Rectal smooth muscle tissue (tissue), 1 donor: ENCODE data around the gene STARD13.
"Not testable (repeated sequence)": the region's sequence is repeated elsewhere in the genome, so short reads cannot be mapped to it uniquely, and the experiment has no call there.

Source experiments
- H3K27ac ChIP-seq: one replicate; pipeline ENCODE4 v1.7.0; 2013; ENCODE audit warnings: low read depth, low read length, inconsistent platforms
- H3K27me3 ChIP-seq: one replicate; pipeline ENCODE4 v1.7.0; 2013; ENCODE audit warnings: low read length; ENCODE audit not compliant: control insufficient read depth, insufficient read depth
- H3K36me3 ChIP-seq: one replicate; pipeline ENCODE4 v1.7.0; 2013; ENCODE audit warnings: low read length; ENCODE audit not compliant: control insufficient read depth, insufficient read depth
- H3K4me1 ChIP-seq: one replicate; pipeline ENCODE4 v1.7.0; 2013; ENCODE audit warnings: low read length; ENCODE audit not compliant: control insufficient read depth, insufficient read depth
- H3K4me3 ChIP-seq: one replicate; pipeline ENCODE4 v1.7.0; 2013; ENCODE audit warnings: low read length
- H3K9ac ChIP-seq: one replicate; pipeline ENCODE4 v1.7.0; 2013; ENCODE audit warnings: low read length

STARD13 gene

DNA sequence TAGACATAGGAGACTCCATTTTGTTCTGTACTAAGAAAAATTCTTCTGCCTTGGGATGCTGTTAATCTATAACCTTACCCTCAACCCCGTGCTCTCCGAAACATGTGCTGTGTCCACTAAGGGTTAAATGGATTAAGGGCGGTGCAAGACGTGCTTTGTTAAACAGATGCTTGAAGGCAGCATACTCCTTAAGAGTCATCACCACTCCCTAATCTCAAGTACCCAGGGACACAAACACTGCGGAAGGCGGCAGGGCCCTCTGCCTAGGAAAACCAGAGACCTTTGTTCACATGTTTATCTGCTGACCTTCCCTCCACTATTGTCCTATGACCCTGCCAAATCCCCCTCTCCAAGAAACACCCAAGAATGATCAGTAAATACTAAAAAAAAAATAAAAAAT, 43.2 kb downstream of the STARD13 start:
- H3K4me3 ChIP-seq, H3K9ac ChIP-seq, H3K27ac ChIP-seq, H3K27me3 ChIP-seq, H3K36me3 ChIP-seq, H3K4me1 ChIP-seq: not testable (repeated sequence)

DNA sequence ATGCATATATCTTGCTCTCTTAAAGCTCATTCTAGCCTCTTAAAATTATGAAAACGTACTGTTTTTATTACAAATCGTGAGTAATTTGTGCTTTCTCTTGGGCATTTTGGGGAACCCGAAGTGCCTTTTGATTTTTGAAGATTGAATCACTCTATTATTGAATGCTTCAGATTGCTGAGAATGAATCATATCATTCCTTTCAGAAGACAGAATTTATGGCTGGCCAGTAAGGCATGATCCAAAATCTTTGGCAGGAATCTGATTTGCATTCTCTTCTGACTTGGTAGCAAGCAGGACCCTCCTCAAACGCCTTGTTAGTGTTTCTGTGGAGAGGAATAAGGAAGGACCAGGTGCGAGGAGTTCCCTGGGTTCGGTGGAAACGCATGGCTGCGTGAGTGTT, 49.5 kb downstream of the STARD13 start:
- Histone ChIP-seq H3K4me3 (no peak overlapping the region), H3K9ac (no peak overlapping the region), H3K27me3 (no peaks in the 10 kb centered on the region), H3K27ac (peak overlapping the region; percentile 16), H3K4me1 (peaks cover 14% of the 10 kb centered on the region), H3K36me3 (peaks cover 2% of the 10 kb centered on the region)

DNA sequence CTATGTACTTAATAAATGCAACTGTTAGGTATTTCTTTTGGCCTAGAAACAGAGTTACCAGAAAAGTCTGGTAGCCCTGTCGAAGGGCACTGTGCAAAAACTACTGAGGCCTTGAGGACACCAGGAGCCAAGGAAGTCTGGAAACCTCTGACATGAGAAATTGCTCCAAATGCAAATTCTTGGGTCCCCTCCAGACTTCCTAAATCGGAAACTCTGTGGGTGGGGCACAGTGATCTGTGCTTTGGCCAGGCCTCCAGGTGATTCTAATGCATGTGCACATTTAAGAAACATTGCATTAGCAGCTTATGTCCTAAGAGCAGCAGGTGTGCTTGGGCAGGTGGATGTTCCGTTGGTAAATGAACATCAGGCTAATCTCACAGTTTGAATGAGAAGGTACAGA, 50.0 kb downstream of the STARD13 start:
- H3K4me1 ChIP-seq: peaks cover 14% of the 10 kb centered on the region
- H3K27ac ChIP-seq: peak overlapping the region; percentile 16
- no peak overlapping the region for H3K9ac ChIP-seq
- no peaks in the 10 kb centered on the region for H3K27me3 ChIP-seq
- no peak overlapping the region for H3K4me3 ChIP-seq
- H3K36me3 ChIP-seq: peaks cover 2% of the 10 kb centered on the region

DNA sequence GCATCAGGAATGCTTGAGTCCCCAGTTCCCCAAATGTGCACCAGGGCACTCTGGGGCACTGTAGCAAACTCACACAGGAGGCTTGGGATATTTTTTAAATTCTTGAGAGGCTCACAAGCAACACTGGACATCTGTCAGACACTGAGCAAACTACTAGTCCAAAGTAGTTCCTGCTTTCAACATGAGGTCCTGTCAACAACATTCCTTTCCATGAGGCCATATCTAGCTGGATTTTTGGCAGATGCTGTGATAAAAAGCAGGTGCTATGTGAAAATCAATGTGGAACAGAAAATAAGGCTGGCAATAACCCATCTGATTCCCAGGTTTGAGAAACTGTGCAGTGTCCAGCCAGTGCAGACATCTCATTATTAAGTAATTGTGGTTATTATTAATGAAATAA, 50.5 kb downstream of the STARD13 start:
- Histone ChIP-seq H3K27ac (peak overlapping the region; percentile 50), H3K27me3 (no peaks in the 10 kb centered on the region)

DNA sequence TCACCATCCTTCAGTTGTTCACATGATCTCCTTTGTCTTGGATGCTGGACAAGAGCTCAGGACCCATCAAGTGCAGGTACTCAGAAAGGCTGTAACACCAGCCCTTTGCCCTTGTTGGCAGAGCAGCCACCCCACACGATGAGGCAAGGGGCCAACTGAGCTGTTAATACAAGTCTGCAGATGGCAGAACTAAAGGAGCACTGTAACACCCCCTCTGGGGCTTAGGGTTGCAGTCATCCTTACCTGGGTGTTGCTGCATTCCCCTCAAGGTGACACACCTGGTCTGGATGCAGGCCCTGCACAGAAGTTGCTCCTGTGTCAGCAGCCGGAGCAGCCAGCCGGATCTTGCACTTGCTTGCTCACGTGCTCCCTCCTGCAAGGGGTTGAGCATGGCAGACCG, 52.0 kb downstream of the STARD13 start:
- no peak overlapping the region for H3K27ac ChIP-seq
- H3K4me3 ChIP-seq: no peak overlapping the region
- no peak overlapping the region for H3K9ac ChIP-seq
- peaks cover 21% of the 10 kb centered on the region for H3K4me1 ChIP-seq
- H3K36me3 ChIP-seq: peaks cover 2% of the 10 kb centered on the region
- no peaks in the 10 kb centered on the region for H3K27me3 ChIP-seq

More for the DNA sequence above, 50.5 kb downstream of the STARD13 start:
- no peak overlapping the region for H3K9ac ChIP-seq
- no peak overlapping the region for H3K4me3 ChIP-seq
- peaks cover 14% of the 10 kb centered on the region for H3K4me1 ChIP-seq
- H3K36me3 ChIP-seq: peaks cover 2% of the 10 kb centered on the region

DNA sequence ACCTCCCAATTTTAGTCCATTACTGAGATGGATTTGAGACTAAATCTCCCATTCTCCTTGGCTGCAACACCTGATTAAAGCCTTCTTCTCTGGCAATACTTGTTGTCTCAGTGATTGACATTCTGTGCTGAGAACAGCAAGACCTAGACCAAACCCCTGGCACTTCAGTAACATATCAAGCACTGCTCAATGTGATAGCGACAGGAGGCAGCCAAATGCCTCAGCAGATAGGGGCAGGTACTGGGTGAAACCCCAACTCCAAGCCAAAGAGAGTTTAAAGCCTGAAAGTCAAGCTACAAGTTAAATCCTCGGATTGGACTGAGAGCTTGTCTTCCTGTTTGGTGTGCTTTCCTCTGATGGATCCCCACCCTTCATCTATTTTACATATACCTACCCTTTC, 52.7 kb downstream of the STARD13 start:
- no peak overlapping the region for H3K4me3 ChIP-seq
- peaks cover 27% of the 10 kb centered on the region for H3K4me1 ChIP-seq
- no peak overlapping the region for H3K27ac ChIP-seq

DNA sequence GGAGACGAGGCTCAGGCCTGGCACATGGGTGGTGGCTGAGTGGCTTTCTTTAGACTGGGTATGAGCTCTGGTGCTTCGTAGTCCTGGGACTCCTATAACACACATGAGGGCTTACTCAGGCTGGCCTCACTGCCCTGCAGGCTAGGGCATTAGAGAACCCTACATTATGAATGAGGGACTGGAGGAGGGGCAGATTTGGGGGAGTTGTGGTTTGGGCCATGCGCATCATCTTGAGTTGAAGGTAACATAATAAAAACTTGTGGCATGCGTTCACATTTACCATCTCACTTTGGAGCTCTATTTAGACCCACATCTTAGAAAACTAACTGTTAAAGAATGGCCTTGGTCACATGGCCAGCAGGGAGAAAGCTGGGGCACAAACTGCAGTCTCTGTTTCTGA, 54.2 kb downstream of the STARD13 start:
- Histone ChIP-seq H3K9ac (no peak overlapping the region), H3K27ac (peak overlapping the region; percentile 41), H3K36me3 (peaks cover 2% of the 10 kb centered on the region), H3K4me1 (peaks cover 31% of the 10 kb centered on the region), H3K27me3 (no peaks in the 10 kb centered on the region), H3K4me3 (no peak overlapping the region)

More for the DNA sequence above, 52.7 kb downstream of the STARD13 start:
- Histone ChIP-seq H3K27me3 (no peaks in the 10 kb centered on the region), H3K36me3 (peaks cover 2% of the 10 kb centered on the region), H3K9ac (no peak overlapping the region)

DNA sequence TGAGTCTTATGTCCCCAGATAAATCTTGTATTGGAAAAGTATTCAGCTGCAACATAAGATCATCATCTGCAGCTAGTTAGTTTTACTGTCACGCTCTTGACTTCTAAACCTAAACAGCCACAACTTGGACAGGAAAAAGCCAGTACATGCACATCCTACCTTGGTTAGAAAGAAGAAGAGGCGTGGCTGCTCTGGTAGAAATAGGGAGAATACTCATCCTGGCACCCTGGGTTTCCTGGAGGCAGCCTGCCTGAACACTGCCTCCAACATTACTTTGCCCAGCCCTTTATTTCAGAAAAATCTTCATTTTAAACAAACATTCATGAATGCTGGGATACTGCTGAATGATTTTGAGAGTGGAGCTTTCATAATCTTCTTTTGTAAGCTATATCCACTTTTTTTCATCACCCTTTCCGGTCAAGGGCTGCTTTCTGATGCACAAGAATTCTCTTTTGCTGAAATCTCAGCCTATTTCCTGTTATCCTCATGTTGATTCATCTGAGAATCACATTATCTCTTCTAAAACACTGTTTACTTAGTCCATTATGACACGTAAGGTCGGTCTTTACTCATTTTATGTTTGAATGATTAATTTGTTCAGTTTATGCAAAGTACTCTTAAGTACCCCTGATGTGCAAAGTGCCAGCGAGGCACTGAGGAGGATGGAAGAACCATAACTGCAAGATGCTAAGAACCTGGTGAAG, 55.2 kb downstream of the STARD13 start:
- Histone ChIP-seq H3K36me3 (peaks cover 2% of the 10 kb centered on the region), H3K27ac (peak overlapping the region; percentile 41), H3K9ac (no peak overlapping the region), H3K27me3 (no peaks in the 10 kb centered on the region), H3K4me1 (peaks cover 23% of the 10 kb centered on the region), H3K4me3 (no peak overlapping the region)

DNA sequence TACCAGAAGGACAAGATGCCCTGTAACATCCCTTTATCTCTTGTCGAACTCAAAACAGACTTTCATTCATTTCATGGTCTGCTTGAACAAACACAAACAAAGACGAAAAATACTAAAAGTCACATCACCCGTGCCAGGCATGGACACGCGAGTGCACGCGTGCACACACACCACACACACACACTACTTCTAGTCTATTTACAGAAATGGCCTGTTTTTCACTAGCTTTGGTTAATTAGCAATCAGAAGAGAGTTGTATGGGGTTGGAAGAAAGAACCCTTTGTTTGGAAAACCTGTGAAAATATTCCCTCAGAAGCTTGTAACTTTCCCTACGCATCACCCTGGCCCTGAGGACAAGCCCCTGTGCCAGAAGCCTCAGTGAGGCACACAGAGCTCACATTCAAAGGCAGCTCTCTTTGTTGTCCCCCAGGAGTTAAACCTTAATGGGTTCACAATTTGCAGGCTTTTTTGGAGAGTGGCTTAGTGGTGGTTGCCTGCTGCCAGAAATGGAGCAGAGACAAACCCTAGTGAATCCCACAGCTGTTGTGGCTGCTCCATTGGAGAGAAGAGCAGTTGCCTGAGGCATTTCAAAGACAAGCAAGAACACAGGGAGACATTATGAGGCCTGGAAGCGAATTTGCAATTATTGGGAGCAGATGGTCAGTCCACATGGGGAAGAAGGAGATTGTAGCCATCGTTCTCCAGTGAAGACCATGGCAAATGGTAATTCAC, 55.9 kb downstream of the STARD13 start:
- peak overlapping the region; percentile 44 for H3K27ac ChIP-seq
- H3K9ac ChIP-seq: no peak overlapping the region
- H3K27me3 ChIP-seq: no peaks in the 10 kb centered on the region
- no peak overlapping the region for H3K4me3 ChIP-seq
- peaks cover 18% of the 10 kb centered on the region for H3K4me1 ChIP-seq
- H3K36me3 ChIP-seq: peaks cover 2% of the 10 kb centered on the region

DNA sequence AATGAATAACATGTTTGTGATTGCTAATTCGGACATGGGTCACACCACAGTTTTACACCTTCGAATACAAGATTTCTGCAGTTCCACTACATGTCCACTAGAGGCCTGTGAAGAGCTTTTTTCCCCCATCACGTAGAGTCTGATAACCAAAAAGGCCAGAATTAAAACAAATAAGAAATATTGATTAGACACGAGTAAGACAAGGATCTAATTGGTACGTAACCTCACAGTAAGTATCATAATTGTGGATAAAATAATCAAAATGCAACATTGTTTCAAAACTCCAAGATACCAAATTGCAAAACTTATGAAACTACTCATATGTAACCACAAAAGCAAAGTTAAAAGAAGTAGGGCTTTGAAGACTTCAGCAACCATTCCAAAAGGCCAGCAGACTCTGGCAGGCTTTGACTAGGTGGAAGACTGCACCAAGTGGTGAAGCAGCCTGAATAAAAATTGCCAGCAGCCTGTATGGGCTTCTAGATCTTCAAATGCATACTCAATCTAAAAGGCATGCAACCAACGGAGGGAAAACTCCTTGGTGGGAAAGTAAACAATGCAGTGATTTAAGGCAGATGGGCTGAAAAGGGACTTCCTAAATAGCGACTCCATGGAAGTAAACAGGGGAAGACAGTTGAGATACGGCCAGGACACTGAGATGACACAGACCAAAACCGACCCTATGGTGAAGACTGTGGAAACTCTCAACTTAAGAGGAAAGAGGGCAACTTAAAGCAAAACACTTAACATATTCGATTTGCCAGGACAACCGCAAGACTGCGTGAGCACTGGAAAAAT, 56.7 kb downstream of the STARD13 start:
- H3K4me1 ChIP-seq: peaks cover 18% of the 10 kb centered on the region
- H3K27me3 ChIP-seq: no peaks in the 10 kb centered on the region

DNA sequence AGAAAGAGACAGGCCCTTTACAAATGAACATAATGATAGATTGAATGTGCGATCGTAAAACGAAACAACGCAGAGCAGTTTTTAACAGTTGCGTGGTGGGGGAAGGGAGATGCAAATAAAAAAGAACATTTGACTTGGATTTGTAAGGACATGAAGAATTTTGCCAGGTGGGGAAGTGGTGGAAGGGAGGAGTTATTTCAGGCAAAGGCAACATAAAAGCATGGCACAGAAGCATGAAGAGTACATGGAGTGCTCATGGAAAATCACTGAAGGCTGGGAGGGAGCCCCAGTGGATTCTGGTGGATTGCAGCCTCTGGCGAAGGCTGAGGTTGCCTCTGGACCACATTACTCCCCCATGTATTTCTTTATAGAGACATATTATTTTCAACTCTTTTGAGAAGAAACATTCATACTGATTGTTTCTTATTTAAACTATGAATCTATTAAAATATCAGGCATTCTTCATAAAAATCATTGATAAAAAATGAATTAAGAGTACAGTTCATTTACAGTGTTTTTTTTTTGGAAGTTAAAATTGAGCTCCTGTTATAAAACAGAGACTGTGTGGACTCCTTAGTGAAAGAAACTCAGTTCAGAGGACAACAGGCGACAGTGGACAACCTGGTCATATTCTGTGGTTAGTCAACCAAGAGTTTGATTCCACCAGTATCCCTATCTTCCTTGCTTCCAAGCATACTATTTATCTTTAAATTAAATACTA, 57.5 kb downstream of the STARD13 start:
- Histone ChIP-seq H3K27ac (peak overlapping the region; percentile 44), H3K9ac (no peak overlapping the region)

More for the DNA sequence above, 56.7 kb downstream of the STARD13 start:
- Histone ChIP-seq H3K9ac (no peak overlapping the region), H3K36me3 (peaks cover 2% of the 10 kb centered on the region), H3K4me3 (no peak overlapping the region), H3K27ac (peak overlapping the region; percentile 44)

DNA sequence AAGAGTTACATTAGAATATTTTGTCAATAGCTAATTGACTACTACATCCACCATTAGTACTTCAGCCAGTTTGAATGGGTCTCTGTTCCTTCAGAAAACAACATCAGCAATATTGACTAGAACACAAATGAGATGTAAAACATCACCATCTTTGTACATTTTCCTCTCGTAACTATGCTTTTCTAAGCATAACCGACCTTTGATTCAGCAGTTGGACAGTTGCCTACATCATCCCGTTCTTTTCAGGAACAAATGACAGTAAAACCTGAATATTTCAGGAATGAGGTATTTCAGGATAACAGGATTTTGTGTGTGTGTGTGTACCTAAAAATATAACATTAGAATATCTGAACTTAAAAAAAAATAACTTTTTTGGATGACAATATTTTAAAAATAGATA, 60.9 kb downstream of the STARD13 start:
- no peak overlapping the region for H3K27ac ChIP-seq
- no peak overlapping the region for H3K4me3 ChIP-seq
- peaks cover 25% of the 10 kb centered on the region for H3K4me1 ChIP-seq
- no peaks in the 10 kb centered on the region for H3K36me3 ChIP-seq
- H3K9ac ChIP-seq: no peak overlapping the region
- no peaks in the 10 kb centered on the region for H3K27me3 ChIP-seq

More for the DNA sequence above, 57.5 kb downstream of the STARD13 start:
- H3K4me3 ChIP-seq: no peak overlapping the region
- no peaks in the 10 kb centered on the region for H3K36me3 ChIP-seq
- H3K4me1 ChIP-seq: peaks cover 18% of the 10 kb centered on the region
- H3K27me3 ChIP-seq: no peaks in the 10 kb centered on the region
